ENCODE data around the gene CALML3.

CALML3 gene

DNA sequence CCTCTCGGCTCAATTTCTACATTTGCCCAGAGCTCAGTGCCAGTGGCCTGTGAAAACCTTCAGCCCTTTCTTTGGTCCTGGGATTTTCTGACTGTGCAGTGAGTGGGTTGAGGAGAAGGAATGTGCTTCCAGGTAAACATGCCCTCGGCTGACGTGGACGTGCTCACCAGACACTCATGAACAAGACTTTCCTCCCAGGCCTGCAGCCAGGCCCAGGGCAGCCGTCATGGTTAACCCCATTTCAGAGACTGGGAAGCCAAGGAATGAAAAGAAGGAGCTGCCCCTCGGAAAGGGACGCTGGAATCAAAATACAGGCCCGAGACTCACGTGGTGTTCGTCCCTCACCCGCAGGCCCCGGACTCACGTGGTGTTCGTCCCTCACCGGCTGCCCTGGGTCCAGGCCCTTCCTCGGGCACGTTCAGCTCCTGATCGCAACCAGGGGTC is 16.6 kb upstream of the CALML3 start:
- no peak for FAIRE-seq

DNA sequence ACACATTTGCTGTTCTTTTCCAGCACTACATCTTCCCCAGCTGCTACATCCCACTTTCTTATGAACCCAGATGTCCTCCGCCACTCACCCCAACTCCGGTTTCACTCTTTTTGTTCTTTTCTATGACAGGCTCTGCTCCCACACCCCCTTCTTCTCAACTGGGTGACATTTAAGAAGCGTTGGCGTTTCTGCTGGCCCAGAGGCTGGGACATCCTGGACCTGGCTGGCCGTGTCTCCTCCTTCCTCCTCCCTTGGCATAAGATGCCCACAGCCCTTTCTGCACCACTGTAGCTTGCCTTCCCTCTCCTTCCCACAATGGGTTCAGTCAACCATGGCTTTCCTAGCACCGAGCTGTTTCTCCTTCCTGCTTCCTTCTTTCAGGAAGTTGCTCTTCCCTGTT is 16.0 kb upstream of the CALML3 start:
- no peak for FAIRE-seq

DNA sequence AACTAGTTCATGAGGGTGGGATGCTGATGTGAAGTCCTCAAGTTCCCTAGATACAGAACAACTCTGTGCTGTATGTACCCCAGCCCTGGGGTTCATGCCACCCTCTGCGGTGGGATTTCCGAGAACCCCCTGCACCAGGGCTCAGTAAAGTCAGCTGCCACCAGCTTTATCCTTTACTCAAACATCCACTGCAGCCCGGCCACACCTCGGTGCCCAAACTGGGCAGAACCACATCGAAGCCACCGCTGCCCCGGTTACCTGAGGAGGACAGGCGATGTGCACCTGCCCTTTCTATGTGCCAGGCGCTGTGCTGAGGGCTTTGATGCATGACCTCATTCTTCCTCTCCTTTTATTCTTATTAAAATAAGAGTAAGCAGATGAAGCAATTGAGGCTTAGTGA is 15.5 kb upstream of the CALML3 start:
- no peak for FAIRE-seq

DNA sequence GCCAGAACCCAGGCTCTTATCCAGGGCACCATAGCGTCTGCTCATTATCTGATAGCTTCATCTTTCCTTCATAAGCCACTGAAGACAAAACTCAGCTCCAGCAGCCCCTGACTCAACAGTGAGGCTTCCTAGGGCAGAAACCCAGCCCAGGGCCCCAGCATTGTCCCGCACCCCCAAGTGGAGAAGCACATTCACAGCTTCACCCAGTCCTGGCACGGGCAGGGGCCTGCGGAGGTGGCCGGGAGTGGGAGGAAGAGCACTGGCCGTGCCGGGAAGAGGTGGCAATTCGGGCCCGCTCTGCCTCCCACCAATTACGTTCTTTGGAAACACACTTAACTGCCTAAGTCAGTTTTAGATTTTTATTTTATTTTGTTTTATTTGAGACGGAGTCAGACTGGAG is 15.1 kb upstream of the CALML3 start:
- FAIRE-seq: no peak

DNA sequence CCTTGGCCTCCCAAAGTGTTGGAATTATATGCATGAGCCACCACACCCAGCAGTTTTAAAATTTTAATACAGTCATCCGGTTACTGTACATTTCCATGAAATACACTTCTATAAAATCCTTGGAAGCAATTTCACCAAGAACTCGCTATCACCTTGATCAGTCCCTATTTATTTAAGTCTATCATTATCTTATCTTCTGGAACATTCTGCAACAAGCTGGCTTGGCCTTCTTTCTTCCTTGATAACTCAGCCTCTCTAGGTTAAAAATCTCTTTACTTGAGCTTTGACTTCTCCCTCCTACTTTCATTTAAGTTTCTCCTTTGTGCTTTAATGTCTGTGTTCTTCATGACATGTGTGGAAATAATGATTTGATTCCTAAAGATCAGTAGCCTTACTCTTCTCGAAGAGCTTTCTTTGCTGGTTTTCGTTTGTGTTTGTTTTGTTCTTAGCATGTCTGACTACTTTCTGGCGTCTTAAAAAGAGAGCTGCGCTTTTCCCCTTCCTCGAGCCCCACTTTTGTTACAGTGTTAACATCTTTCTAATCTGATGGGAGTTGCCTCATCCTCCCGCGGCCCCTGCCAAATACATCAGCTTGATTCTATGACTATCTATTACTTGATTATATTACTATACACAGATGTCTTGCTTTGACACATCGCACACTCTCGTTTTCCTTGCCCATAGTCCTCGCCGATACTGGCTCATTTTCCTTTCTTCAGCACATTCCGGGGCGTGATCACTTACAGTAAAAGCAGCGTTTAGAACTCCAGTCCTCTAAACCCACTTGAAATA is 14.3 kb upstream of the CALML3 start:
- FAIRE-seq: no peak

DNA sequence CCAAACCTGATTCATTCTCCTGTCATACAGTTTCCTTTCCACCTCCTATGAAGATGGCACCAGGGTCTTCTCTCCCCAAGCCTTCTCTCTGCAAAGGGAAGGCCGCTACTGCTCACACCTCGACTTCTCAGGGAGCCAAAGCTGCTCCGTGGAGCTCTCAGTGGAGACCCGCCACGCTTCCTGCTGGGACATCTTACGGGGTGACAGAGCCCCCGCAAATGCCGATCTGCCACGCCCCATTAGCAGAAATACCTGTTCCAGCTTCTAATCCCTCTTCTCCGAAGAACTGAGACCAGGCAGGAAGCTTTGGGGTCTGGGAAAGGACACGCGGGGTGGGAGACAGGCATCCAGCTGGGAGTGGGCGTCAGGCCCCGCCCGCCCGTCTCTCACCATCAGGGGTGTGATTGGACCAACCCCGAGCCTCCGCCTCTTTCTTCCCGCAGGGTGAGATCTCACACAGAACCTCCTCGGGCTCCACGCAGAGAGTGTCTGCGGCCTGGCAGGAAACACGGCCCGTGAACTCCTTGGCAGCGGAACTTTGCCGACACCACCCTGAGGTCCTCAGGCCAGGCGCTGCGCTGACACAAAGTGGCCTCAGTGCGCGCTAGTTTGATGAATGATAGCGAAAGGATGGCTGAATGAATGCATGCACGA is 13.4 kb upstream of the CALML3 start:
- FAIRE-seq: no peak

DNA sequence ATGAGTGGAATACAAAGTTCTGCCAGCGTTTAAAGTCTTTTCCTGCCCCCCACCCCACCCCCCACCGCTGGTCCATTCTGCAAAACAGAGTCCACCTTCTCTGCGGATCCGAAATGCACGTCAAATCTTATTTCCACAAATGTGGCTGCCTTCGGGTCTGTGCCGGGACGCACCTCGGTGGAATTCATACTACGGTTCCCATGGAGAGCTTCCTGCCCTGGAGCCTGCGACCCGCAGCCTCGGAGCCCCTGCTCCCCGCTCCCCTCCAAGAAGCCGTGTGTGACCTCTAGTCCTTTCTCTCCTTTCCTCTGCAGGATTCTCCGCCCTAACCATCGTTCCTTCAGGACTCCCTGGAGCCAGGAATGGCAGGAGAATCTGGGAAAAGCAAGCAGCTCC is 12.9 kb upstream of the CALML3 start:
- no peak for FAIRE-seq

DNA sequence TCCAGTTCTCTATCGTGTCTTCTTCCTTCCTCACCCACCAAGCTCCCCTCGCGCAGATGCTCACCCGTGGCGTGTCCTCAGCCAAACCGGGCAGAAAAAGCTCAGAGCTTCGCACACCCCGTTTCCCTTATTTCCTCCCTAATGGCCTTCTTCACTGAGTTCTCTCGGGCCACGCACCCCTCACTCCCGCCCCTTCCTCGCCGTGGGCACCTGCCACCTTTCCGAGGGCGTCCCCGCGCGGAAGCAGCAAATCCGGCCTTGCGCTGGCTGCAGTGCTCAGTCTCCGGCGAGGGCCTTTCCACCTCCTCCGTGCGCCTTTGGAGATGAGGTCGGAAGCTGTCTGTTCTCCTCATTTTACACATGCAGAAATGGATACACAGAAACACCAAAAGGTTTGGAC is 12.4 kb upstream of the CALML3 start:
- no peak for FAIRE-seq

DNA sequence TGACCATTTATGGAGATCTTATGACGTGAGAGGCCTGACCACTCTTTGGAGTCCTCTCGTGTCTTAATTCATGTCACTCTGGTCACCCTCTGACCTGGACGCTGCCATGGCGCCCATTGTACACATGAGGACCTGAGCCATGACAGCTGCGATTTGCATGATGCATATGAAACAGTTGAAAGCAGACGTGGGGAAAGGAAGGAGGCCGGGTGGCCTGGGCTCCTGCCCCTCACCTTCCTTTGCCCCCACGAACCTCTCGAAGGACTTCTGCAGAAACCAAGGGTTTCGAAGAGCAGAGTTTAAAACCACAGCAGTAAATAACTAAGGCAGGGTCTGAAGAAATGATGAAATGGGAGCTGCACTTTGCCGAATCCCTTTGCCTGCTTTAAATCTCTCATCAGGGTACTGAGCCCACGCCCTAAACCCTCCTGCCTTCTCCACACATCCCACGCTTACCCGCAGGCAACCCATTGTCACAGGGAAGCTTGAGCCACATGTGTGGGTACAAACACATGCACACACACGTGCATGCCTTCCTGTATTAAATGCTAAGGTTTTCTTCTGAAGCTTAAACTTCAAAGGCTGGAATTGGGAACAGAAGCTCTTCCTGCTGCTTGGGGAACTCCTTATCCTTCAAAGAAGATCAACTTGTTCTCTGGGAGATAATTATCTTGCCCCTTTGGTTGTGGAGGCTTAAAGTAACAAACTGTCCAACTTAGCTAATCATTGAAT is 11.7 kb upstream of the CALML3 start:
- no peak for FAIRE-seq

DNA sequence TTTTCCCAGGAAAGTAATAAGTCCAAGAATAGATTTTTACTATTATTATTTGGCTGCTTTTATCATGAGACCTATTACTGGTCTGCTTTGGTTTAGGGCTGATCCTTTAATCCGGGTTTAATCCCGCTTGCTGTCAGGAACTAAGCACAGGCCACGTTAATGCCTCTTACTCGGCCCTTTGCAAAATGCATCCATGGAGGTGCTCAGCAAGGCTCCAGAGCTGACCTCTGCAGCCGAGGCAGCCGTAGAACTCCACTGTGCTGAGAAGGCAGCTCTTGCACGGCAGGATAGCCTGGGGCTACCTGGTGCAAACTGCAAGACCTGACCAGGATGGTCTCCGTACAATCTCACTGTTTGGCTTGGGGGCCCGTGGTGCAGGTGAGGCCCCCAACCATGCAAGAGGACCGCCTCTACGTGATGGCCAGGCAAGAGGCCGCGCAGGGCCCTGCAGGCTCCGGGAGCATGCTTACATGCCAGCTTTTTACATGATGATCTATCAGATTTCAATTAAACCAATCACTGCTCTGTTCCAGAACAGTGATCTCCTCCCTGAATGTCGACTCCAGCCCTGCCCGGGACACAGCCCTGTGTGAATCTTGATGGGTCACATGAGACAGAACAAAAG is 10.4 kb upstream of the CALML3 start:
- no peak for FAIRE-seq

DNA sequence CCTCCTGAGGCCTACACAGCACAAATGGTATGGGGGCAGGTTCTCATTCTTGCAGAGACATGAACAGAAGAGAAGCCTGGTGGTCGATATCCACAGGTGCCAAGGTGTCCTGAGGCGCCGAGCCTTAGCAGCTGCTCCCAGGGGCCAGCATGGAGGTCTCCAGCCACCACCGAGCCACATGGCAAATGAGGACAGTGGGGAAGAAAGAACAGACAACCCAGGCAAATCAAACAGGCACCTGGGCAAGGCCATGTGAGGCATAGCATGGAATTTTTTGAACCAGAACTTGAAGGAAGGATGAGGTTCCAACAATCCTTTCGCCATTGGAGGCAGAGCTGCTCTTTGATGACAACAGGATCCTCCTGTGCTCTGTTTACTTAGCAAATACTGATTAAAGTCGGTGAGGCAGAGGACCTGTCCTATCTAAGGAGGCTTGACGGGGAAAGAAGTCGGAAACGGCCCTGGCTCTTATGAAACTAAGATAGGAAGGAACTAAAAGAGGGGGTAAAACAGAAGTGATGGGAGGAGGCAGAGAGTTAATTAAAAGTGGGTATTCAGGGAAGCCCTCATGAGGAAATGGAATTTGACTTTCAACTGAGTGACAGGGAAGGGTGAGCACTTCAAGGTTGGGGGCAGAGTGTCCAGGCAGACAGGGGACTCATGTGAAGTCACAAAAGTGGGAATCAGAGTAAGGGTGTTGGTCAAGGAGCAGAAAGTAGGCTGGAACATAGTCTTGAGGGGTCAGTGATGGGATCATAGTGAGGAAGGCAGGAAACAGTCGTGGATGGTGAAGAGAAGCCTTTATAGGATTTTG is 8.6 kb upstream of the CALML3 start:
- no peak for FAIRE-seq

DNA sequence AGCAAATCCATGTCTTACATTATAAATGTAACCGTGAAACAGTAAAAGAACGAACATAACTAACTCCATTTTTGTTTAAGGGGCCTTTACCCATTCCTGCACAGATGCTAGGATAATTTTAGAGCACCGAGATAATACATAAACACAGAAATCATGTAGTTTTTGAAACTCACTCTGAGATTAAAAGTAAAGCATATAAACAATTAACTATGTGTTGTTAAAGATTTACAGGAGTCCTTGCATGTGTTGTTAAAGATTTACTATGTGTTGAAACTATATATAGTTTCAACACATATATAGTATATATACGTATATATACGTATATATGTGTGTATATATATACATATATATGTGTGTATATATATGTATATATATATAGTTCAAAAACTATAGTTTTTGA is 7.2 kb upstream of the CALML3 start:
- FAIRE-seq: no peak

DNA sequence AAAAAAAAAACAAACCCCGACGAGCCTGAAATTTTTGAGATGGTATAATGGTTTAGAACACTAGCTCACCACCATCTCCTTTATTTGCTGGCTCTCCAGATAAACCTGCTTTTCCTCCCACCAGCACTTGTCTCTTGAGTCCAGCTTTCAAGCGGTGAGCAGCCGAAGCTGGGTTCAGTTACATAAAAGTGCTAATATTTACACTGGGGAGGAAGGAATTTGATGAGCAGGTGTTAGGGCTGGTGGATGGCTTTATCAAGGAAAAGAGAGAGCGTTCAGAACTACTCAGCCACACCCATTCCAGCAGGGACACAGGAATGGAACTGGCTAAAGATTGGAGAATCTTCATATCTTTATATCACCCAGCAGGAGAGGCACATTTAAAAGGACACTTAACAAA is 6.6 kb upstream of the CALML3 start:
- FAIRE-seq: no peak

DNA sequence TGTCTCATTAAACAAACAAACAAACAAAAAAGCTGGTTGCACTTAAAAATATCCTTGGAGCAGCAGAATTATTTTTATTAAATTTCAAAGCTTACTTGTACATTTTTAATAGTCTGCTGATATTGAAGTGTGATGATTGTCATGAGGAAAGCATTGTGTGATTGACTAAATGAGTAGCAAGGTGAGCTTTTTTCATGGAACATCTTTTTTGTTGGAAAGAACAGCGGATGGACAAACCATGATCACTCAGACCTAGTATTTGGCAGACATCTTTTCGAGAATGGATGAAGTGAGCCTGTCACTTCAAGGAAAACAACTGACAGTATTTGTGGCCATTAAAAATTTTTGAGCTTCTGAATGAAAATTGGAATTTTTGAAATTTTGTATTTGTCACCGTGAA is 5.7 kb upstream of the CALML3 start:
- no peak for FAIRE-seq

DNA sequence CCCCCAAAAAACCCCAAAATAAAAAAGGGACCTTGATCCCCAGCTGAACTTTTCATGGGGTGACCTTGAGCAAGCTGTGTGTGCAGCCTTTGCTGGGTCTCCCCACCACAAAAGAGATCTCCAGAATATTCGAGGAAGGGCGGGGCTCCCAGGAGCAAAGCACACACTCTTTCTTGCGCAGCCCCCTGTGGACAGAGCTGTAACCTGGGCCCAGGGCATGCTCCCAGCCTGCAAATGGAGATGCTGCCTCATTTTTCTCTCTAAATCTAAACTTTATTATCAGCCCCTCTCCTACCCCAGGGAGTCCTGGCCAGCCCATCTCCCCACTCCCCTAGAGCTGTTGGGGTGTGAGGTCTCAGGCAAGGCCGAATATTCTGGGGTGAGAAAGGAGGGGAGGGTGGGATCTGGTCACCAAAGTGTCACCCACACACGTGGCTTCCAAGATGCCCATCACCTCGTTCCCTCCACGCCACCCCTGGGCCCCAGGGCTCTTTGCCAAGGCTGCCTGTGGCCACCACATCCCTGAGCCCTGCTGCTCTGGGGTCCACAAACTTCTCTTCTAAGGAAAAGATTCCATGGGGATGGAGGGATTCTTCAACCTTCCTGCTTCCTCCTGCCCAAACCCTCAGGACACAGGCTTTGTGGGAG is 1.7 kb upstream of the CALML3 start:
- no peak for FAIRE-seq

DNA sequence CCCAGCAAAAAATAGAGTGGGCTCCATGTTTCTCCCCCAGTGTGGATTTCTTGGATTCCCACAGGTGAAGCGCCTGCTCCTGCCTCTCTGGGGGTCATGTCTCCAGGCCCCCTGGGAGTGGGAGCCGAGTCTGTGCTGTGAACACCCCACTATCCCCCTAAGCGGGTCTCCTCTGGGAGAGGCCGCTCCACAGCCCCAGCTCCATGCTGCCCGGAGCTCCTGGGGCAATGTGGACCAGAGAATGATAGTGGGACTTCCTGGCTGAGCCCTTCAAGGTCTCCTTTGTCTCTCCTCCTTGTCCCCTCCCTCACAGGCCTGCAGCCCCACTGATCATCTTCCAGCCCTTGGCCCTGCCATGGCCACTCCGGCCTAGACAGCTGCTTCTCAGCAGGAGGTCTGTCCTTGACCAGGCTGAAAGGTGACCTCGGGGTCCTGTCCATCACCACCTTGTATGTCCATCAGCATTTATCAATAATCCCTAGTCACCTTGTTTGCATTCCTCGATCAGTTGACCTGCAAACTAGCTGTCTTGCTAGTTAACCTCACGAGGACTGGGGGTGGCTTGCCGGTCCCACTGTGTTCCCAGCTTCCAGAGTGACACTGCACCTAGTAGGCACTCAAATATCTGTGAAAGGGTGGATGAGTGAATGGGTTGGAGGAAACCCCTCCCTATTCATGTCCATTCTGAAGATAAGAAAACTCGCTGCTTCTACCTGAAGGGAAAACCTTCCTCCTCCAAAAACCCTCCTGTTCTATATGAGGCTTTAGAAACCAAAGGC is 776 bp upstream of the CALML3 start:
- no peak for FAIRE-seq

DNA sequence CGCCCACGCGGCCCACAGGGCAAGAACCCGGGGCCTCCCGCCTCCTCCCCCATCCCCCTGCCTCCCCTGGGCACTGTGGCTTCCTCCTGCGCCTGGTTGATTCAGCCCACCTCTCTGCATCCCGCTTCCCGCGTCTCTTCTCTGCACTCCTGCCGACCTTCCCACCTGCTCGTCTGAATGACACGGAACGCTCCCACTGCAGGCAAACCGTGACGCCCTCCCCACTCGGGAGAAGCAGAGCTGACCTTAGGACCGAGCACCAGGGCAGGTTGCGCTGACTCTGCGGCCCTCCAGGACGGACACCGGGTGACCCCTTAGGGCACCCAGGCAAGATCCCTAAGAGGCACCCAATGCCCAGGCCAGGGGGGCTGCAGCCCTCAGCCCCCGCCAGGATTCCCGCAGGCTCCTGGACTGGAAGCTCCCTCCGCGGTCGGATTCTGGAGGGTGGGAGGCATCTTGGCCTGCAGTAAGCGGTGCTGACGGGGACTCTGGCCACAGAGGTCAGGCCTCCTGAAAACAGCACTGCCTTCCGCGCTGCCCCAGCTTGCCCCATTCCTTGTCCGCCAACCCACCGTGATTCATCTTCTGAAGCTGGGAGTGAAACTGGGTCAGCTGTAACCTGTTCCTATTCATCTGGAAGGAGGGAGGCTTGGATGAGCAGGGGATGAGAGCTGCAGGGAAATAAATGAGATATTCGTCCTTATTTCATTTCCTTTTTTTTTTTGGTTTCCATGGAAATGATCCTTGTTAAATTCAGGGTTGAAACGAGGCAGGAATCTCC is 990 bp downstream of the CALML3 start:
- no peak for FAIRE-seq

DNA sequence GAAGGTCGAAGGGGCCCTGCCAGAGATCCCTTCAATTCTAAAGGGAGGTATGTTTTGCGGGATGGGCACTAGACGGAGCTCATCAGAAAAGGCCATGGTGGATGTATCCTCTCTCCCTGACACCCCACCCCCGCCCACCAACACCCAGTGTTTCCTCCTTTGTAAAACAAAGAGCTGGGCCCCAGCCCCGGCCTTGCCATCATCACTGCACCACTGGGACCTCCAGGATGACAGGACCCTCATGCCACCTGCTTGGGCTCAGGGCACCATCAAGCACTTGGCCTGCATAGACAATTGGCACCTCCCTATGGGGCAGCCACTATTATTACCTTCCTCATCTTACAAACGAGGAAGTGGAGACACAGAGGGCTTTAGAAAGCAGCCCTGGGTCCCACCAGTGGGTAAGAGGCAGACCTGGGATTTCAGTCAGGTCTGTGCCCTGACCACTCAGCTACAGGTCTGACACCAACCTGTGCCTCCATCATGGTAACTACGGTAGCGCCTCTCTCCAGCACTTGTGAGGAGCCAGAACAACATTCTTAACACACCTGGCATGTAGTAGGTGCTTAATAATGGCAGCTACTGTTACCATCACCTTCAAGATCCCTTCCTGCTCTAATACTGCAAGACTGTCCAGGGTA is 2.0 kb downstream of the CALML3 start:
- no peak for FAIRE-seq

DNA sequence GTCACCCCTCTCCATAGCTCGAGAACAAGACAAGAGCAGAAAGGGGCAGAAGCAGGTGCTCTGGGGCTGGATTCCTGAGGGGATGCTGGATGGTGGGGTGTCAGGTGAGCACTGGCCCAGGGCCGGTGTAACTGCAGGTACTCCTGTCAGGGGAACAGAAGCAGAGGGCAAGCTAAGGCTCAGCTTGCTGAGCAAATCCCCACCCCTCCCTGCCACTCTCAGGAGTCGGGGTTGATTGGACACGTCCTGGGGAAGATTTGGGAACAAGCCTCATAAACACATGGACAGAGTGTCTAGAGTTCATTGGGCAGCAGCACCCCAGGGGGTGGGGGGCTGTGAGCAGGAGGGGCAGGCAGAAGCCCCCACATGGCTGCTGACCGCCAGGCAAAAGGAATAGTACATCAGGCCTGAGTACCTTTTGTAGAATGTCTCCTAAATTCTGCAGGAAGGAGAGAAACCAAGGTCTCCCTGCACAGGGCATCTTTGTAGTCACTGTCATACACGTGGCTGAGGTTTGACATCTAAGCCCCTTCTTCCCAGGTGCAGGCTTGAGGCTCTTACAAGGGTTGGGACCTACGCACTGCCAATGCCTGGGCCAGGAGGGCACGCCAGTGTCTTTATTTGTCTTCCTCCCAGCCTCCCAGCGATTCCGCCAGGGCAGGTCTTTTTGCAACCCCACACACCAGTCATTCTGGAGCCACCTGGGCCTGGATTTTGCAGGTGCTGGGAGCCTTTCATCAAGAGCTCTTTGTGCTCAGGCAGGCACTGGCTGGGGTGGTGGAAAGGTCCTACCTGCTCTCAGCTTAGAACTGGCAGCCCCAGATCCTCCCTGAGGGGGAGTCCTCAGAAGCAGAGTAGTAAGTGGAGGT is 2.8 kb downstream of the CALML3 start:
- FAIRE-seq: no peak

Measured in islet of Langerhans (tissue), 1 donor.